Ecto neural progenitor cell (in vitro differentiated cells): ENCODE results near the gene RBFOX1.

Experiments used
- DNase-seq: peaks from one replicate; pipeline ENCODE4 v3.0.0-alpha.2; 2018; ENCODE audit warnings: low spot score

The RBFOX1 gene

GRCh38 chr16:7691533-7691932, 358.9 kb downstream of the RBFOX1 start:
- DNase-seq, result no peak

DNA sequence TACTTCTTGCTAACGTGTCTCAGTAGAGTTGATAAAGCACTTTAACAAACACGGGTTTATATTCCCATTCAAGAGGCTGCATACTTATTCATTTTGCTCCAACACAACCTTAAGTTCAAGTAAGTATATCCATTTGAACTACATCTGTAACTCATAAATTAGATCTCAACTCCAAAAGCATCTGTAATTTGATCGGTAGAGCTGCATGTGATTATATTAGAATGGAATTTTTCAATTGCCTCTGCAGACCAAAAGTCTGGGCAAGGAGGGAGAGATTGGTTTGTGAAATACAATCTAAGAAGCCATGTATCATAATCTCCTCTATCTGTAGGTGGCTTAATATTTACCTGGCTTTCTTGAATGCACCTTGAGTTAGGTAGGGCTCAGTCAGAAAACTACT, 371.0 kb downstream of the RBFOX1 start:
- DNase-seq, result no peak

DNA sequence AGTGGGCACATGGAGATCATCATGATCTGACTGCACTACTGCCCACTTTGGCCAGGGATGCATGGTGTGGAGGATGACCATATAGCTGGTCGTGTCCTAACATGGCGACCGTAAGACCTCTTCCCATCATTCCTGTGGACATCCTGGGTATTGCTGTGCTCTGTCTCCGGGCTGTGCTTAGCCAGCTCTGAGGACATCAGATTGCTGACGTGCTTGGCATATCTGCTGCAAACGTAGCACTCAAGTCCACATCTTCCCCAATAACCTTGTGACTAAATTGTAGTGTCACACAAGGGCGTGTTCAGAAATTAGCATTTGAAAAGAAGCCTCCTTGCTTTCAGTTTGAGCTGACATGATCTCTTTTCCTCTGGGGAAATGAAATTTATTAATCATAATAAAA, 373.2 kb downstream of the RBFOX1 start:
- no peak for DNase-seq

GRCh38 chr16:7709186-7709585, 376.5 kb downstream of the RBFOX1 start:
- DNase-seq, result no peak

- no peak for DNase-seq
Observed at GRCh38 chr16:7713244-7713643, 380.6 kb downstream of the RBFOX1 start.

DNA sequence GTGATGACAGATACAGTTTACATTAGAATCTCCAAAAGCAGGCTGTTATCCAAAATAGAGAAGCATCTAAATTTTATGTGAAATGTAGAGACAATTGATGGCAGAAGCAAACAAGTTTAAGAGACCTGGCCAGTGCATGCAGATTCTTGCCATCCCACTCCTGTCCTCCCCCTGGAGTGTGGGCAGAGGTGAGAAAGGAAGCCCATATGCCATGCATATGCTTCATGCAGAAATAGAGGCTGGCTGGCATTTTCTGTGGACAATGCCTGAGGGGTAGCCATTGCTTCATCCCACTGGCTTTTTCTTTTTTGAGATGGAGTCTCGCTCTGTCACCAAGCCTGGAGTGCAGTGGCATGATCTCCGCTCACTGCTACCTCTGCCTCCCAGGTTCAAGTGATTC, 382.1 kb downstream of the RBFOX1 start:
- DNase-seq, result no peak

DNA sequence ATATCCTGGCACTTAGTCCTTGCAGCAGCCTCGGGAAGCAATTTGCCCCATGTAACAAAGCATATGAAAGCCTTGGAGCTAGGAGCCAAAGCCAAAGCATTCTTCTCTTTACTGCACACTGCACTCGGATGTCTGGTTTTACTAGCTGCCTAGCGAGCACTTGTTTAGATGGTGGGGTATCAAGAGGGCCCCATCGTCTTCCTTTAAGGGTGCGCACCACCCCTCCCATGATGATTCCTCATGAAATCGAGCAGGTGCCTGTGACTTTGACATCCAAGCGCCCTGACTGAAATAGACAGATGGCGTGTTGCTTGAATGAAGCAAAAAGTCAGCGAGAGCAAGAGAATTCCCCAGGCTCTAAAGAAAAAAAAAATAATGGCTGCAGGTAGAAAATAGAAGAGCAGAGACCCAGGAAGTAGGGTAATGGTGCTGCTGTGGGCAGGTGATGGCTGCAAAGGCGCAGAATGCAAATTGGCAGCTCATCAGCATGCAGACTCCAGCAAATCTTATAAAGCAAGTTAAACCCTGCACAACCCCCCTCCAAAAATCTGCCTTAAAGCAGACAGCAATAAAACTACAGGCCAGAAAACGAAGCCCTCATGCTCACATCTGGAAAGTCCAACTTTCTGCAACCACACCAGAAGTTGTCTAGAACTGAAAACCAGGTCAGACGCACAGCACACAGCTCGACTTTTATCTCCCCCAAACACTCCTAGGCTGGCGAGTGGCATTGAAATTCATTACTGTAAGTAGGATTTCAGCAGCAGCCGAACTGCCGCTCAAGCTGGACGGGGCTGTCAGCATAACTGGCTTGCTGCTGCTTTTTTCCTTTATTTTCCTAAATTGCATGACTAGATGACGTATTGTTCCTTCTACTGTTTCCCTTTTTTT, 384.3 kb downstream of the RBFOX1 start:
- DNase-seq, result no peak

DNA sequence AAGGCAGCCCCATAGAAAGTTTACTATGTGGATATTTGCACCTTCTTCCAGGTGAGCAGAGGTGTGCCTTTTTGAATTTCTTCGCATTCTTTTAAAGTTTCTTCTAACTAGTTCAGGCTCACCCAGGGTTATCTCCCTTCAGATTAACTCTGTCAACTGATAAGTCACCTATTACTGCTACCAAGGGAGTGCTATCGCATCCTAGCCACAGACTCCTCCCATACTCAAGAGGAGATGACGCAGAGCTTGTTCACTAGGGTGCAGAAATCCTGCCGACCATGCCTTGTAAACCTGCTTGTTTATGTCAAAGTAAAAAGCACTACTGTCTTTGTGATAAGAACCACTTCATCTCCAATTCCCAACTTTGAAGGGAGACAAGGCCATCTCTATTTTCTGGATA, 390.1 kb downstream of the RBFOX1 start:
- no peak for DNase-seq

DNA sequence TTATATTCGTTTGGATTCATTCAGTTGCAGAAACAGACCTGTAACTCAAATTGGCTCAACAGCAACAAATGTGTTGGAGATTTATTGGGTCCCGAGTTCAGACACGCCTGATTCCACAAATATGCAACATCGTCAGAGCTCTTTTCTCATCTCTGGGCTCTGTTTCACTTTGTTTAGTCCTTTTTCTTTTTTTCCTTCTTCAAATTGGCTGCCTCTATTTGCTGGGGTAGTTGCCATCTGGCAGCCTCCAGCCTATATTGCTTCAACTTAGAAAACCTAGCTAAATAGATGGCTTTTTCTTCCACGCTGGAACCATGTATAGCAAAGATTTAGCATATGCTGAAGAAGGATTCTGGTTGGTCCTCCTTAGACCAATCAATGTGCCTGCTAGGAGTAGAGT, 398.5 kb downstream of the RBFOX1 start:
- no peak for DNase-seq

DNA sequence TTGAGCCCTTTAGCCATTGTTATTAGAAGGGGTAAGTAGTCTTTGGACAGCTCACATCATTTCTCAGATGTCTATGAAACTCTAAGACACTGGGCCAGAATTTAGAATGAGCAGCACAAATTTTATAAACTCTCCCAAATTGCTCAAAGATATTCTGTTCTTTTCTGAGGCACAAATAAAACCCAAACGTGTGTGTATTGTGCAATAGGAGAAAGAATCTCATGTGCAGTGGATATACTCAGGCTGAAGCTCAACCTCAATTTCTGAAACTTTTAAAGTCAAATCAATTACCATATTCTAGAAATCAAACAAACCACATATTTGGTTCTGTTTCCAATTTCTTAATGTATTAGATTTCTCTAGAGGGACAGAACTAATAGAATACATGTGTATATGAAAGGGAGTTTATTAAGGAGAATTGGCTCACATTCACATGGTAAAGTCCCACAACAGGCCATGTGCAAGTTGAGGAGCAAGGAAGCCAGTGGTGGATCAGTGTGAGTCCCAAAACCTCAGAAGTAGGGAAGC, 403.6 kb downstream of the RBFOX1 start:
- DNase-seq, result no peak

- no peak for DNase-seq
Observed at GRCh38 chr16:7742626-7743025, 410.0 kb downstream of the RBFOX1 start.

DNA sequence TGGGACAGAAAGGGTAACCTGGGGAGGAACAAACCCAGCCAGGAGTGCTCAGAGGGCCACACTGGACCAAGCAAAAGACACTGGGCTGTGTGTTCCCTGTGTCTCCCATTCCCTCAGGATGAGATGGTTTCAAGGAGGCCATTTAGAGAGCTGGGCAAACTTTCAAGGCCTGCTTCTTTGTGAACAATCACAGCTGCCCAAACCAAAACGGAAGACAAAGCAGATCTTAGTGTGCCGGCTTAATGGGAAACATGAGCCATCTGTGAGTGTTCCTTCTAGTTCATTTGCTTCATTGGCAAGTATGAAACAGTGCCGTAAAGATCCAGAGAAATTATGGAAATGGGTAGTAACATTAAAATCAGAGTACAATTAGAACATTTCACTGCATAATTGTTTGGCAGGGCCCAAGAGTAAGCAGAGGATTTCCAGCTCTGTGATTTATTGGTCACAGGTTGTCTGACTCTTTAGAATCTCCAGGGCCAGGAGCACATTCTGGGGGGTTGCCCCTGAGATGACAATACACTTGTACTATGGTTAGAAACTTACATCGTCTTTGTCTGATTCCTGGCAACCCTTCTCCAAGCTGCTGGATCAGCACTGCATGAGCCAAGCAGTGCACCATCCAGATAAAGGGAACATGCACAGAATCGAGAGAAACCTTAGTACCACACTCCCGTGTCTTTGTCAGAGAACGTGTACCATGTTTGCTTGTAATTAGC, 412.1 kb downstream of the RBFOX1 start:
- no peak for DNase-seq

DNA sequence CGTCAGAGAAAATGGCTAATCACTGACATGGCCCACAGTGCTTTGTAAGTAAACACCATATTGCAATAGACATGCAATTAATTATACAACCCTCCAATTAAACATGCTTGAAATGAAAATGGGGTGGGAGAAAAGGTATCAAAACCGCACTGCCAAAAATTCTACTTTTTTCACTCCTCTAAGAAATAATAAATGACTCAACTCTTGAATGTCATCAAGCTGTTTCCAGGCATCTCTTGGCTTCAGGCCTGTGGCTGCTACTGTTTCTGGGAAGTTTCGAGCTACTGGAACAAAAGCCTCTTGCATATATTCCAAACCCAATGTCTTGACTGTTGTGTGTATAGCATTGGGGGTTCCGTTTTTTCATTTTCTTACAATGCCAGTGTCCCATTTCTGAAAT, 412.6 kb downstream of the RBFOX1 start:
- DNase-seq, result no peak

DNA sequence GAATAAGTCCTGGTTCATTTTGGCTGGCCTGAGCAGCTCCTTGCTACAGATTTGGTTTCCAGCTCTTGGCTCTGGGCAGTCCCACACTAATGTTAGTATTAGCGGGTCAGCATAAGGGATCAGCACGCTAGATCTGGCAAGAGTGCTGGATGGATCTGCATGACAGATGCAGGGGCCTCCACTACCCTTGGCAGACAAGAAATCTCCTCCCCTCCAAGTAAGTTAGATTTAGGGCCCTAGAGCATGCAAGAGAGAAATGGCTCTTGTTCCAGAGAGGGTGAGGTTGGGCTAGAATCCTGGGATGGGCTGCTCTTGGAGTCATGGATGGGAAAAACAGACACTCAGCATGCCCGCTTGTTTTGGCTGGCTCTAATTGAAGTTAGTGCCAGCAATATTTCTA, 414.3 kb downstream of the RBFOX1 start:
- DNase-seq, result no peak

DNA sequence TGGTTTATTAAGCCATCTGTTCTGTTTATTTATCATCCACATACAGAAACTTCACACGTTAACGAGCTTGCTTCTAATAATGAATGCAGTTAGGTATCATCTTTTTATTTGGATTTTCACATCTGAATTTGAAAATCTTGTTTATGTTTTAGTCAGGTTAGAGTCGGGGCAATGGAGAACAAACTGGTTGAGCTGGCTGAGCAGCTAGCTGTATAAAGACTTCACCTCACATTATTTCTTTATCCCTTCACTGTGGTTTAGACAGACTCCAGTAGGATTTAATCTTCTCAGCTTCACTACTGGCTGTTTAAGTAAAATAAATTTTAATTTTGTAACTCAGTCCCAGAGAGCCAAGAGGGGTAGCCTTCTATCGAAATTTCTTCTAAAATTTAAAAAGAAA, 415.9 kb downstream of the RBFOX1 start:
- DNase-seq, result no peak

- DNase-seq, result no peak
Observed at GRCh38 chr16:7755347-7755882, 422.8 kb downstream of the RBFOX1 start.
